GM23248 (cell line): ENCODE measurements around the gene MB21D2.

Experiments
- EZH2 ChIP-seq: fragments of 200-600 bp; sonication (generic); IDR thresholded peaks from 2 replicates; pipeline ENCODE4 v1.6.1; 2018; ENCODE audit warnings: antibody characterized with exemption, mild to moderate bottlenecking; ENCODE audit not compliant: insufficient read depth, poor library complexity, severe bottlenecking
- EZH2phosphoT487 ChIP-seq: fragments of 200-600 bp; sonication (generic); IDR thresholded peaks from 2 replicates; pipeline ENCODE4 v1.6.1; 2018; ENCODE audit warnings: antibody characterized with exemption, moderate library complexity, mild to moderate bottlenecking, low read depth; ENCODE audit not compliant: insufficient read depth

GRCh38 chr3:192889679-192890078 lies 28.0 kb downstream of the MB21D2 start:
- TF ChIP-seq EZH2phosphoT487 (no peak), EZH2 (no peak)
